ENCODE data around the gene MRPL48.

DNA sequence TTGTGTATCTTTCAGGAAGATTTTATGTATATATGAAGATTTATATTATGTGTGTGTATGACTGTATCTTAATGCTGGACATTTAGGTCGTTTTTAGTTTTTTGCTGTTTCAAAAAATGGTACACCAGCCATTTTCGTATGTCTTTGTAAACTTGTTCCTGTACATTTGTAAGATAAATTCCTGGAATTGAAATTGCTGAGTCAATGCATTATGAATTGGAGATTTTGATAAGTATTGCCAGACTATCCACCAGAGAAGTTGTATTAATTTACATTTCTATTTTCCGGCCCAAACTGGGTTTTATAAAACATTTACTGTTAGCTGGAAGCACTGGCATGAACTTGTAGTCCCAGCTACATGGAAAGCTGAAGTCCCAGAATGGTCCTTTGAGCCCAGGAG, 24.6 kb downstream of the MRPL48 start:
- TF ChIP-seq CTCF (IDR thresholded peaks at IDR 0.05) (no peak), POLR2A (IDR thresholded peaks at IDR 0.05) (no peak)
